Neural progenitor cell (in vitro differentiated cells): ENCODE measurements around the gene BRINP2. TPM values are rescaled to one million over a fixed set of nuclear protein-coding genes. Genes with fewer than 3 reads are reported as not detected.

Source experiments
- DNase-seq: peaks from one replicate; pipeline ENCODE4 v3.0.0-alpha.2; 2016; ENCODE audit warnings: low spot score
- H2AFZ ChIP-seq: fragments of 200-600 bp; sonication (generic); replicated peaks from 2 replicates; pipeline ENCODE4 v1.6.1; 2016; ENCODE audit warnings: antibody characterized with exemption
- H3F3A ChIP-seq: fragments of 200-600 bp; sonication (generic); 2 replicates; pipeline ENCODE4 v1.6.1; 2016; ENCODE audit warnings: antibody characterized with exemption, low read depth
- H3K27ac ChIP-seq: fragments of 200-600 bp; sonication (generic); 2 replicates; pipeline ENCODE4 v1.5.1; 2016; ENCODE audit warnings: mild to moderate bottlenecking
- H3K27me3 ChIP-seq: fragments of 200-600 bp; sonication (generic); 2 replicates; pipeline ENCODE4 v1.6.1; 2016; ENCODE audit warnings: mild to moderate bottlenecking, moderate library complexity
- H3K36me3 ChIP-seq: fragments of 200-600 bp; sonication (generic); 2 replicates; pipeline ENCODE4 v1.5.1; 2016
- H3K4me1 ChIP-seq: fragments of 200-600 bp; sonication (generic); 2 replicates; pipeline ENCODE4 v1.6.1; 2016; ENCODE audit warnings: mixed run types
- H3K4me2 ChIP-seq: fragments of 200-600 bp; sonication (generic); 2 replicates; pipeline ENCODE4 v1.6.1; 2016
- H3K4me3 ChIP-seq: fragments of 200-600 bp; sonication (generic); 2 replicates; pipeline ENCODE4 v1.5.1; 2016
- H3K79me2 ChIP-seq: fragments of 200-600 bp; sonication (generic); 2 replicates; pipeline ENCODE4 v1.6.1; 2016; ENCODE audit warnings: low read depth
- H3K9ac ChIP-seq: fragments of 200-600 bp; sonication (generic); 2 replicates; pipeline ENCODE4 v1.6.1; 2016
- H3K9me3 ChIP-seq: fragments of 200-600 bp; sonication (generic); 2 replicates; pipeline ENCODE4 v1.5.1; 2016; ENCODE audit warnings: low read depth
- H4K20me1 ChIP-seq: fragments of 200-600 bp; sonication (generic); 2 replicates; pipeline ENCODE4 v1.6.1; 2016; ENCODE audit warnings: low read depth
- H3K27ac Mint-ChIP-seq: 3 replicates; pipeline ENCODE4 v1.8.0; 2021; ENCODE audit warnings: mixed read lengths
- H3K27me3 Mint-ChIP-seq: 2 replicates; pipeline ENCODE4 v1.8.0; 2022; ENCODE audit warnings: low read depth, mild to moderate bottlenecking, inconsistent platforms, moderate library complexity, mixed read lengths; ENCODE audit not compliant: insufficient read depth
- H3K36me3 Mint-ChIP-seq: 3 replicates; pipeline ENCODE4 v1.8.0; 2021; ENCODE audit warnings: mixed read lengths
- H3K4me1 Mint-ChIP-seq: 3 replicates; pipeline ENCODE4 v1.8.0; 2021; ENCODE audit warnings: mixed read lengths
- H3K4me3 Mint-ChIP-seq: 3 replicates; pipeline ENCODE4 v1.8.0; 2021; ENCODE audit warnings: mild to moderate bottlenecking, moderate library complexity, mixed read lengths
- H3K9me3 Mint-ChIP-seq: 3 replicates; pipeline ENCODE4 v1.8.0; 2020; ENCODE audit warnings: mixed read lengths
- EZH2 ChIP-seq: fragments of 200-600 bp; sonication (generic); IDR thresholded peaks from 2 replicates; pipeline ENCODE4 v1.6.1; 2017; ENCODE audit warnings: antibody characterized with exemption, mild to moderate bottlenecking, moderate library complexity
- EZH2phosphoT487 ChIP-seq: fragments of 200-600 bp; sonication (generic); IDR thresholded peaks from 2 replicates; pipeline ENCODE4 v1.6.1; 2017; ENCODE audit warnings: antibody characterized with exemption
- total RNA-seq: library from RNA; depleted of rRNA; stranded (reverse); fragments of >200 nt; gene quantifications from 2 replicates; pipeline ENCODE4 v1.2.3, GENCODE V29; 2015; ENCODE audit warnings: low replicate concordance
- TF ChIP-seq, protein P1 (sequence below): fragments of 200-600 bp; sonication (generic); IDR thresholded peaks from 2 replicates; pipeline ENCODE4 v1.5.1; 2017; ENCODE audit warnings: antibody characterized with exemption, mild to moderate bottlenecking

Gene BRINP2
- total RNA-seq, 1 donor from 2014 or later = not detected

GRCh38 chr1:177328251-177328650 is 157.5 kb downstream of the BRINP2 start:
- Histone ChIP-seq H3K9ac (no peak overlapping the region), H3K4me1 (no peaks in the 10 kb centered on the region), H3F3A (no peaks in the 10 kb centered on the region), H3K4me2 (no peak overlapping the region), H3K27me3 (no peaks in the 10 kb centered on the region), H4K20me1 (no peaks in the 10 kb centered on the region), H3K4me3 (no peak overlapping the region), H3K36me3 (no peaks in the 10 kb centered on the region), H2AFZ (no peak overlapping the region), H3K79me2 (no peaks in the 10 kb centered on the region), H3K9me3 (no peaks in the 10 kb centered on the region), H3K27ac (no peak overlapping the region)
- Mint-ChIP-seq H3K4me1 (peaks cover 4% of the 10 kb centered on the region), H3K4me3 (no peak overlapping the region), H3K36me3 (no peaks in the 10 kb centered on the region), H3K27me3 (no peaks in the 10 kb centered on the region), H3K9me3 (no peaks in the 10 kb centered on the region), H3K27ac (no peak overlapping the region)
- no peak for DNase-seq
- TF ChIP-seq EZH2phosphoT487 (no peak), EZH2 (no peak)
- TF ChIP-seq, protein P1, sequence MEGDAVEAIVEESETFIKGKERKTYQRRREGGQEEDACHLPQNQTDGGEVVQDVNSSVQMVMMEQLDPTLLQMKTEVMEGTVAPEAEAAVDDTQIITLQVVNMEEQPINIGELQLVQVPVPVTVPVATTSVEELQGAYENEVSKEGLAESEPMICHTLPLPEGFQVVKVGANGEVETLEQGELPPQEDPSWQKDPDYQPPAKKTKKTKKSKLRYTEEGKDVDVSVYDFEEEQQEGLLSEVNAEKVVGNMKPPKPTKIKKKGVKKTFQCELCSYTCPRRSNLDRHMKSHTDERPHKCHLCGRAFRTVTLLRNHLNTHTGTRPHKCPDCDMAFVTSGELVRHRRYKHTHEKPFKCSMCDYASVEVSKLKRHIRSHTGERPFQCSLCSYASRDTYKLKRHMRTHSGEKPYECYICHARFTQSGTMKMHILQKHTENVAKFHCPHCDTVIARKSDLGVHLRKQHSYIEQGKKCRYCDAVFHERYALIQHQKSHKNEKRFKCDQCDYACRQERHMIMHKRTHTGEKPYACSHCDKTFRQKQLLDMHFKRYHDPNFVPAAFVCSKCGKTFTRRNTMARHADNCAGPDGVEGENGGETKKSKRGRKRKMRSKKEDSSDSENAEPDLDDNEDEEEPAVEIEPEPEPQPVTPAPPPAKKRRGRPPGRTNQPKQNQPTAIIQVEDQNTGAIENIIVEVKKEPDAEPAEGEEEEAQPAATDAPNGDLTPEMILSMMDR = no peak

- Mint-ChIP-seq H3K27ac (no peak overlapping the region), H3K4me1 (peaks cover 6% of the 10 kb centered on the region), H3K4me3 (no peak overlapping the region), H3K36me3 (no peaks in the 10 kb centered on the region), H3K27me3 (no peaks in the 10 kb centered on the region), H3K9me3 (no peaks in the 10 kb centered on the region)
- Histone ChIP-seq H3K27ac (no peak overlapping the region), H3K4me2 (no peak overlapping the region), H3K9ac (no peak overlapping the region), H3K27me3 (no peaks in the 10 kb centered on the region), H3K4me3 (no peak overlapping the region), H3K9me3 (no peaks in the 10 kb centered on the region), H3K36me3 (no peaks in the 10 kb centered on the region), H3K4me1 (no peaks in the 10 kb centered on the region), H4K20me1 (no peaks in the 10 kb centered on the region), H2AFZ (no peak overlapping the region), H3F3A (no peaks in the 10 kb centered on the region), H3K79me2 (no peaks in the 10 kb centered on the region)
- TF ChIP-seq EZH2 (no peak), EZH2phosphoT487 (no peak)
- TF ChIP-seq, protein P1 = no peak
- DNase-seq = no peak
These were observed 159.1 kb downstream of the BRINP2 start for GRCh38 chr1:177329871-177330270.

Other genes starting within 250 kb of the BRINP2 start
- gene ASTN1, start 6.2 kb upstream of the BRINP2 start, total RNA-seq = 7.7 and 9.9 TPM in 2 replicates